T-helper 2 cell (primary cell): ENCODE measurements around the gene FARP1.
"Not testable (repeated sequence)": the region's sequence is repeated elsewhere in the genome, so short reads cannot be mapped to it uniquely, and the experiment has no call there.

ENCODE experiments used
- DNase-seq, 5 experiments: peaks; one replicate each; pipeline versions ENCODE4 v3.0.0 to v3.0.0-alpha.2; 2012 to 2022

FARP1 gene

GRCh38 chr13:98263841-98264240 lies 120.9 kb downstream of the FARP1 start:
- DNase-seq = no peak

- DNase-seq = no peak
Observed at GRCh38 chr13:98264877-98265276, 122.0 kb downstream of the FARP1 start.

GRCh38 chr13:98265692-98266551 lies 123.0 kb downstream of the FARP1 start:
- no peak for DNase-seq

GRCh38 chr13:98267080-98267912 lies 124.4 kb downstream of the FARP1 start:
- no peak for DNase-seq

GRCh38 chr13:98269386-98269785 lies 126.5 kb downstream of the FARP1 start:
- no peak for DNase-seq

- DNase-seq = no peak
Observed at GRCh38 chr13:98270819-98271218, 127.9 kb downstream of the FARP1 start.

GRCh38 chr13:98271646-98272045 lies 128.8 kb downstream of the FARP1 start:
- not testable (repeated sequence) for DNase-seq

- DNase-seq = no peak
Observed at GRCh38 chr13:98272549-98272948, 129.7 kb downstream of the FARP1 start.

GRCh38 chr13:98273067-98273823 lies 130.4 kb downstream of the FARP1 start:
- DNase-seq = no peak

GRCh38 chr13:98273824-98274742 lies 131.2 kb downstream of the FARP1 start:
- DNase-seq = no peak

GRCh38 chr13:98274921-98275487 lies 132.1 kb downstream of the FARP1 start:
- DNase-seq = no peak

GRCh38 chr13:98275681-98276171 lies 132.8 kb downstream of the FARP1 start:
- DNase-seq = no peak

GRCh38 chr13:98276486-98276885 lies 133.6 kb downstream of the FARP1 start:
- DNase-seq = no peak

GRCh38 chr13:98278068-98278724 lies 135.3 kb downstream of the FARP1 start:
- DNase-seq = no peak

- peak in 2 of 5 experiments; percentile 4 to 15 for DNase-seq
Observed at GRCh38 chr13:98279473-98280175, 136.7 kb downstream of the FARP1 start.

GRCh38 chr13:98280176-98280510 lies 137.2 kb downstream of the FARP1 start:
- no peak for DNase-seq

- no peak for DNase-seq
Observed at GRCh38 chr13:98284679-98285078, 141.8 kb downstream of the FARP1 start.

- DNase-seq = no peak
Observed at GRCh38 chr13:98285317-98285716, 142.4 kb downstream of the FARP1 start.

- no peak for DNase-seq
Observed at GRCh38 chr13:98285852-98286594, 143.1 kb downstream of the FARP1 start.
